ENCODE data around the gene KIF26A. TPM values are rescaled to one million over a fixed set of nuclear protein-coding genes. Genes with fewer than 3 reads are reported as not detected.

The KIF26A gene
- total RNA-seq, 1 donor from 2014 or later = 15.0 TPM

GRCh38 chr14:104209985-104210816 is 71.8 kb downstream of the KIF26A start:
- no peak for TF ChIP-seq CTCF (conservative IDR thresholded peaks at IDR 0.05)
- Mint-ChIP-seq H3K36me3 (ENCODE audit: low read depth) (no peaks in the 10 kb centered on the region), H3K27me3 (ENCODE audit: low read depth) (no peaks in the 10 kb centered on the region), H3K4me3 (no peak overlapping the region), H3K27ac (ENCODE audit: unreplicated experiment) (no peak overlapping the region), H3K4me1 (peaks cover 11% of the 10 kb centered on the region), H3K9me3 (no peaks in the 10 kb centered on the region)
- DNase-seq (ENCODE audit: low read depth, low spot score) = no peak

GRCh38 chr14:104210817-104211195 is 72.4 kb downstream of the KIF26A start:
- Mint-ChIP-seq H3K27me3 (ENCODE audit: low read depth) (no peaks in the 10 kb centered on the region), H3K36me3 (ENCODE audit: low read depth) (no peaks in the 10 kb centered on the region), H3K9me3 (no peaks in the 10 kb centered on the region), H3K4me3 (no peak overlapping the region), H3K27ac (ENCODE audit: unreplicated experiment) (no peak overlapping the region), H3K4me1 (peaks cover 11% of the 10 kb centered on the region)
- DNase-seq (ENCODE audit: low read depth, low spot score) = no peak
- TF ChIP-seq CTCF (conservative IDR thresholded peaks at IDR 0.05) = no peak

DNA sequence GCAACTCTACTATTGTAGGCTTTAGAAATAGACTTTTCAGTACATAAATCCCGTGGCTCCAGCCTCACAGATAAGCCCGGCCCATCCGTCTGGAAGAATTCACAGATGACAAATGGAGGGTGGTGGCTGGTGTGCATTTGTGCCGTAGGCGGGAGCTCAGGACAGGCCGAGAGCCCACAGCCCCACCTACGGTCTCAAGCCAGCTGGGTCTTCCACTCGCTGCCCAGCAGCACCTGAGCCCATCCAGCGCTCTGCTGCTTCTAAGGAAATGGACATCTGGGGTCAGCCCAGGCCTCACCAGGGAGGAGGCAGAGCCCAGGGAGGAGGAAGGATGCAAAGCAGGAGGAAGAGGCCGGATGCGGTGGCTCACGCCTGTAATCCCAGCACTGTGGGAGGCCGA is 72.8 kb downstream of the KIF26A start:
- no peak for DNase-seq (ENCODE audit: low read depth, low spot score)
- no peak for TF ChIP-seq CTCF (conservative IDR thresholded peaks at IDR 0.05)
- no peaks in the 10 kb centered on the region for H3K9me3 Mint-ChIP-seq
- H3K27me3 Mint-ChIP-seq (ENCODE audit: low read depth) = no peaks in the 10 kb centered on the region
- H3K27ac Mint-ChIP-seq (ENCODE audit: unreplicated experiment) = no peak overlapping the region
- peaks cover 8% of the 10 kb centered on the region for H3K4me1 Mint-ChIP-seq
- H3K4me3 Mint-ChIP-seq = no peak overlapping the region
- no peaks in the 10 kb centered on the region for H3K36me3 Mint-ChIP-seq (ENCODE audit: low read depth)

- no peak for TF ChIP-seq CTCF (conservative IDR thresholded peaks at IDR 0.05)
- H3K27ac Mint-ChIP-seq (ENCODE audit: unreplicated experiment) = no peak overlapping the region
- H3K9me3 Mint-ChIP-seq = no peaks in the 10 kb centered on the region
- H3K4me3 Mint-ChIP-seq = no peak overlapping the region
- H3K36me3 Mint-ChIP-seq (ENCODE audit: low read depth) = no peaks in the 10 kb centered on the region
- peaks cover 3% of the 10 kb centered on the region for H3K4me1 Mint-ChIP-seq
- DNase-seq (ENCODE audit: low read depth, low spot score) = no peak
- H3K27me3 Mint-ChIP-seq (ENCODE audit: low read depth) = no peaks in the 10 kb centered on the region
Measured at GRCh38 chr14:104211741-104212140, 73.4 kb downstream of the KIF26A start.

GRCh38 chr14:104212206-104213095 is 74.1 kb downstream of the KIF26A start:
- H3K27me3 Mint-ChIP-seq (ENCODE audit: low read depth) = no peaks in the 10 kb centered on the region

More at GRCh38 chr14:104212206-104213095, 74.1 kb downstream of the KIF26A start:
- Mint-ChIP-seq H3K9me3 (no peaks in the 10 kb centered on the region), H3K36me3 (ENCODE audit: low read depth) (no peaks in the 10 kb centered on the region), H3K27ac (ENCODE audit: unreplicated experiment) (no peak overlapping the region), H3K4me3 (no peak overlapping the region), H3K4me1 (peaks cover 3% of the 10 kb centered on the region)
- no peak for DNase-seq (ENCODE audit: low read depth, low spot score)
- TF ChIP-seq CTCF (conservative IDR thresholded peaks at IDR 0.05) = no peak
